Suppressor macrophage (primary cell): ENCODE data around the gene CYP27C1.
"Not testable (repeated sequence)": the region's sequence is repeated elsewhere in the genome, so short reads cannot be mapped to it uniquely, and the experiment has no call there.

Experiments
- DNase-seq, 4 experiments: peaks; one replicate each; pipeline ENCODE4 v3.0.0-alpha.2; 2020 to 2022
- total RNA-seq, 17 experiments: gene quantifications; one replicate each; lab custom pipeline; 2026; ENCODE audit warnings: mixed read lengths in 6 of 17, inconsistent platforms in 3 of 17; lab: John Stamatoyannopoulos, UW

CYP27C1 gene, protein sequence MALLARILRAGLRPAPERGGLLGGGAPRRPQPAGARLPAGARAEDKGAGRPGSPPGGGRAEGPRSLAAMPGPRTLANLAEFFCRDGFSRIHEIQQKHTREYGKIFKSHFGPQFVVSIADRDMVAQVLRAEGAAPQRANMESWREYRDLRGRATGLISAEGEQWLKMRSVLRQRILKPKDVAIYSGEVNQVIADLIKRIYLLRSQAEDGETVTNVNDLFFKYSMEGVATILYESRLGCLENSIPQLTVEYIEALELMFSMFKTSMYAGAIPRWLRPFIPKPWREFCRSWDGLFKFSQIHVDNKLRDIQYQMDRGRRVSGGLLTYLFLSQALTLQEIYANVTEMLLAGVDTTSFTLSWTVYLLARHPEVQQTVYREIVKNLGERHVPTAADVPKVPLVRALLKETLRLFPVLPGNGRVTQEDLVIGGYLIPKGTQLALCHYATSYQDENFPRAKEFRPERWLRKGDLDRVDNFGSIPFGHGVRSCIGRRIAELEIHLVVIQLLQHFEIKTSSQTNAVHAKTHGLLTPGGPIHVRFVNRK
- total RNA-seq: 0 to 1.7 (median 0) reads per million in 17 experiments

DNA sequence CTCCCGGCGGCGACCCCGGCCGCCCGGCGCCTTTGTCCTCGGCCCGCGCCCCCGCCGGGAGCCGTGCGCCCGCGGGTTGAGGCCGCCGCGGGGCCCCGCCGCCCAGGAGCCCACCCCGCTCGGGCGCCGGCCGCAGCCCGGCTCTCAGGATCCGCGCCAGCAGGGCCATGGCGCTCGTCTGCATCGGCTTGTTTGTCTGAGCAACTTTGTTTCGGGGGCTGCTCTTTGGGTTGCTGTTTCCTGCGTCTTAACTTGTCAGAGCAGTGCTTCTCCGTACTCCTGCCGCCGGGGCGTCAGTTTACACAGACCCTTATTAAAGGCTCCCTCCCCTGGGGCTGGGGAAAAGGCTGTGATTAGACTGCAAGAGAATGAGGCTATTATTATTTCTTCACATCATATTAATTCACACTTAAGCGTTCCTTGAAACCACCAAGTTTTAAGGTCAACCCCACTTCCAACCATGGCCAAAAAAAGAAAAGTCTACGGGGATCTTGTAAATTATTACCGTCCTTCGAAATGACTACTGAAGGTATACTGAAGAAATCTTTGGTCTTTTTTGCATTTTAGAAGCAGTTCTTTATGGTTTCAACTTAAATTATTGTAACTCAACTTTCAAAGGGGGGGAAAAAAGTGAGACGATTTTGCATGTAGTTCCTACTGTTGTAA, at the start of gene CYP27C1:
Gene CYP27C1 (minus strand): TSS at position 198 of the 666 bp plus-strand sequence. CDS start 29 bp downstream, at position 169.
- DNase-seq: peak in 3 of 4 experiments; percentile 4 to 18 (median 16)

DNA sequence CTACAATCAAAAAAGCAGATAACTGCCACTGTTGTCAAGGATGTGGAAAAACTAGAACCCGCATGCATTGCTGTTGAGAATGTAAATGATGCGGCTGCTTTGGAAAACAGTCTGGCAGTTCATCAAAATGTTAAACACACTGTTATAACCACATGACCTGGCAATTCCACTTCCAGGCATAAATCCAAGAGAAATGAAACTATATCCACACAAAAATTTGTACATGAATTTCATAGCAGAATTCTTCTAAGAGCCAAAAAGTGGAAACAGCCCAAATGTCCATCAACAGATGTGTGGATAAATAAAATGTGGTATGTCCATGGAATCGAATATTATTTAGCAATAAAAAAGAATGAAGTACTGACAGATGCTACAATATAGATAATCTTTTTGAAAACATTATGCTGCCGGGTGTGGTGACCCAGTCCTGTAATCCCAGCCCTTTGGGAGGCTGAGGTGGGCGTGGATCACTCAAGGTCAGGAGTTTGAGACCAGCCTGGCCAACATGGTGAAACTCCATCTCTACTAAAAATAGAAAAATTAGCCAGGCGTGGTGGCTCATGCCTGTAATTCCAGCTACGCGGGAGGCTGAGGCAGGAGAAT, 41.8 kb upstream of the CYP27C1 start:
- no peak for DNase-seq

DNA sequence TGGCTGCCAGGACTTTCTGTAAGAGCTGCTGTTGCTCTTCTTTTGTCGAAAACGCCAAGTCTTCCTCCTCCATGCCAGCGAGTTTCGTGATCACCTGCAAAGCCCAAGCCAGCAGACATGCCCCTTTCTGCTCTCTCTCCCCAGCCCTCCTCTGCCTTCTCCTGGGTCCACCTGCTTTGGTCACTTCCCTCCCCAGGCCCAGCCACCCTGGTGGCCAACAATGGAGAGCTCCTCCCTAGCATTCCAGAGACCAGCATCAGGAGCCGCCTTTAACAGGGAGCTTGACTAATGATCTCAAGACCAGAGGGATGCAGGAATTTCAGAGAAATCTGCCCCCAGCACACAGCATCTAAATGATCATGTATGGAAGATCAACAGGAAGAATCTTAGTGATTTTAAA, 39.3 kb upstream of the CYP27C1 start:
- no peak for DNase-seq

DNA sequence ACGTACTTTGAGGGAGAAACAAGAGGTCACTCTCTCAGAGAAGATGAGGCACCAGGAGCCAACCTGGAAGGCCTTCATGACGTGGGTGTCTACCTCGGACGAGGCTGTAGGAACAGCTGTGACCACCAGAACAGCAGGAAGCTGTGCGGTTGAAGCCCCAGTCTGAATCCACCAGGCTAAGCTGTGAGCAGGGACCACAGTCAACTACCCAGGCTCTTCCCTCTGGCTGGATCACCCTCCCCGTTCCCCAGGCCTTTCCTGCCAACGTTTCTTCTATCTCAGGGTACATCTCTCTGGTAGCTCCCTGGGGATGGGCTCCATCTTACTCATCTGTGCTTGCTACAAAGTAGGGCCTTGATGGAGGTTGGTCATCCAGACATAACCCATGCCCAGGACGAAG, 36.8 kb upstream of the CYP27C1 start:
- no peak for DNase-seq

DNA sequence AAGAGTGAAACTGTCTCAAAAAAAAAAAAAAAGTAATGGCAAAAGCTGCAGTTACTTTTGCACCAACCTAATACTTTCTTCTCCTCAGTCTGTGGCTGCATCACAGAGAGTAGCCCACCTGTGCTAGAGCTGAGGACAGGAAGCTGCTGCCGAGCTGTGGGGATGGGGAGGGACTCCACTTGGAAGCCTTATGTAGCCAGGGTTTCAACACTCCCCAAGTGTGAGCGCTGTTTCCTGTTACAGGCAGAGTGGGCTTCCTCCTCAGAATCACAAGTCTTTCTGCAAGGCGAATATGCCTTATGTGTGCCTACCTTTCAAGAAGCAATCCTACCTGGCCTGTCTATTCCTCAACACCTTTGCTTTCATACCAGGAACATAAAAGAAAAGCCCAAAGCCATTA, 36.3 kb upstream of the CYP27C1 start:
- no peak for DNase-seq

- no peak for DNase-seq
Observed at GRCh38 chr2:127255721-127256120, 35.6 kb upstream of the CYP27C1 start.

GRCh38 chr2:127255146-127255545, 35.0 kb upstream of the CYP27C1 start:
- no peak for DNase-seq

DNA sequence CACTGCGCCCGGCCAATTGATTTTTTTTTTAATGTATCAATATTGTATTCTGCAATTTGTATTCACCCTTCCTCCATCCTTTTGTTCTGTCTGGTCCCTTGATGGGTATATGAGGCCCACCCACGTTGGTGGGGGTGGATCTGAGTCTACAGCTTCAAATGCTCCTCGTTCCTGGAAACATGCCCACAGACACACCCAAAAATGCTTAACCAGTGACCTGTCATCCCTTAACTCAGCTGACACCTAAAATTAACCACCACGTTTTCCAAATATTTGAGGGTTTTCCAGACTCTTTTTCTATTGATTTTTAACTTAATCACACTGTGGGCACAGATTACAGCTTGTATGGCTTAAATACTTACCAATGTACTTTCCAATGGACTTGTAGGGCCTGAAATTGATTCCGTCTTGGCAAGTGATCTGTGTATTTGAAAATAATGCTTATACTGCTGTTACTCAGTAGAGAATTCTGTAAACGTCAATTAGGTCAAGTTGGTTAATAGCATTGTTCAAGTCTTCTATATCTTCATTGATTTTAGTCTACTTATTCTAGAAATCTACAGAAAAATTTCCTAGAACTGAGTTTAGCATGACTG, 34.4 kb upstream of the CYP27C1 start:
- DNase-seq: no peak

DNA sequence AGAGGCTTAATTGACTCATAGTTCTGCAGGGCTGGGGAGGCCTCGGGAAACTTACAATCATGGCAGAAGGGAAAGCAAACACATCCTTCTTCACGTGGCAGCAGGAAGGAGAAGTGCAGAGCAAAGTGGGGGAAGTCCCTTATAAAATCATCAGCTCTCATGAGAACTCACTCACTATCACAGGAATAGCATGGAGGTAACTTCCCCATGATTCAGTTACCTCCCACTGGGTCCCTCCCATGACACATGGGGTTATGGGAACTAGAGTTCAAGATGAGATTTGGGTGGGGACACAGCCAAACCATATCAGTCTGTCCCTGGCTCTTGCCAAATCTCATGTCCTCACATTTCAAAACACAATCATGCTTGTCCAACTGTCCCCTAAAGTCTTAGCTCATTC, 21.1 kb upstream of the CYP27C1 start:
- DNase-seq: peak; percentile 45 to 78 (median 58)

DNA sequence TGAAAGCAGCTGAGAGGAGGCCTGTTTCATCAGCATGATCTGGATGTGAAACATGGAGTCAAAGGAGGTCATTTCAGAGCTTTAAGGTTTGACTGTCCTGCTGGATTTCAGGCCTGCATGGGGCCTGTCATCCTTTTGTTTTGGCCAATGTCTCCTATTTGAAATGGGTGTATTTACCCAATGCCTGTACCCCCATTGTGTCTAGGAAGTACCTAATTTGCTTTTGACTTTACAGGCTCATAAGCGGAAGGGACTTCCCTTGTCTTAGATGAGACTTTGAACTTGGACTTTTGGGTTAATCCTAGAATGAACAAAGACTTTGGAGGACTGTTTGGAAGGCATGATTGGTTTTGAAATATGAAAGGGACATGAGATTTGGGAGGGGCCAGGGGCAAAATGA, 19.3 kb upstream of the CYP27C1 start:
- DNase-seq: no peak

- not testable (repeated sequence) for DNase-seq
Observed at GRCh38 chr2:127237768-127238167, 17.7 kb upstream of the CYP27C1 start.

DNA sequence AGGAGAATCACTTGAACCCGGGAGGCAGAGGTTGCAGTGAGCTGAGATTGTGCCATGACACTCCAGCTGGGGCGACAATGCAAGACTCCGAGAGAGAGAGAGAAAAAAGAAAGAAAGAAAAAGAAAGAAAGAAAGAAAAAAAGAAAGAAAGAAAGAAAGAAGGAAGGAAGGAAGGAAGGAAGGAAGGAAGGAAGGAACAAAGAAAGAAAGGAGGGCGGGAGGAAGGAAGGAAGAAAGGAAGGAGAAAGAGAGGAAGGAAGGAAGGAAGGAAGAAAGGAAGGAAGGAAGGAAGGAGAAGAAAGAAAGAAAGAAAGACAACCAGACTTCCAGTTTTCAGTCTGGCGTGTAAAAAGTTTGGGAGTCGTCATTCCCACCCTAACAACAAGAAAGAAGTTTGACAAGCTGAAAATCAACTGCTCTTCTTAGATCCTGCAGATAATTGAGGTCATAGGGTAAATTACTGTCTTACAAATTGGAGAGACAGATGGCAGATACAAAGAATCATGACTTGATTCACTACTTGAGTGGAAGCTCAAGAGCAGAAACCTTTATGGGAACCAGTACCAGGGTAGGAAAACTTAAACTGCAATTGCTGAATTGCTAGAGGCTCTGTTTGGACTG, 15.1 kb upstream of the CYP27C1 start:
- no peak for DNase-seq

DNA sequence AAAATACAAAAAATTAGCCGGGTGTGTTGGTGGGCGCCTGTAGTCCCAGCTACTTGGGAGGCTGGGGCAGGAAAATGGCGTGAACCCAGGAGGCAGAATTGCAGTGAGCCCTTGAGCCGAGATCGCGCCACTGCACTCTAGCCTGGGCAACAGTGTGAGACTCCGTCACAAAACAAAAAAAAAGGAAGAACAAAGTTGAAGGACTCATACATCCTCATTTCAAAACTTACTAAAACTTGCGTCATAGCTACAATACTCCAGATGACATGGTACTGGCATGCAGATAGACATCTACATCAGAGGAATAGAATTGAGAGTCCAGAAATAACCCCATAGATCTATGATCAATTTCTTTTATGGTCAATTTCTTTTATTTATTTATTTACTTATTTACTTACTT, 13.6 kb upstream of the CYP27C1 start:
- peak; percentile 22 to 86 (median 66) for DNase-seq

DNA sequence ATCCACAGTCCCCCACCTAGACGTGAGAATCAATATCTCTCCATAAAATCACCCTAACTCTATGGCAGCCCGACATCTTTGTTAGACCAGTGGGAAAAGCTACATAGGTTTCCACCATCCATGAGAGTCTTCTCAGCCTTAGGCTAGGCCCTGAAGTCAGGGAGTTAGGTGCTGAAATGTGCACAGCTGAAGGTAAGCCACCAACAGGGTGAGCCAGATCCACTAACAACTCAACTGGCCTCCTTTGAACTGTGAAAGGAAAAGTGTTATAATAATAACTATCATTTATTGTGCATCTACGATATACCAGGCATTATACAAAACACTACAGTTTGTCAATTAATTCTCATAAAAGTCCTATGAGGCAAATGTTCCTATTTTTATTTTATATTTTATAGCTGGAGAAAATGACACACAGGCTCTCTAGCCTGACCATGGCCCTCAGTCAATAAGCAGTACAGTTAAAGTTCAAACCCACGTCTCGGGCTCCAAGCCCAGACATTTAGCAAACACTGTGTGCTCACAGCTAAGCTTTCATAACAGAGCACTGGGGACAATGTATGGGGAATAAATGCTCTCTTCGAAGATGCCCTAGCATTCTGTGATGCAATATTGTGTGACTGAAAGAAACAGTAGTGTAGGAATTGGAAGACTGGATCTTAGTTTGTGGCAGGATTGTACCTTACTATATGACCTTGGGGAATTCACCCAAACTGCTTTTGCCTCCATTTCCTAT, 11.2 kb upstream of the CYP27C1 start:
- DNase-seq: no peak

DNA sequence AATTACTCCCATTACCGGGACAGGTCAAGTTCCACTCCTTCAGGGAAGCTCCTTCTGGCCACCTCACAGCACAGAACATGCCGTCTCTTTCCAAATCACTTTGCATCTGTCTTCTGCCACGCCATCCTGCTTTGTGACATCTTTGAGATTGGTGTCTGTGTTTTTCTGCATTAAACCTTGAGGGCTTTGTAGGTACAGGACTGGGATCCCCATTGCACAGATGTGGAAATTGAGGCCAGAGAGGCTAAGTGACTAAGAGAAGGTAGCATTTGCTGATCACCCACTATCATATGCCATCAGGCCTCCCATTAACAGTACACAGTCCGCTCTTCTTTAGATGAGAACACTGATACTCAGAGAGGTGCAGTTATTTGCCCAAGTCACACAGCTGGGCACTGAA, 9.5 kb upstream of the CYP27C1 start:
- no peak for DNase-seq

DNA sequence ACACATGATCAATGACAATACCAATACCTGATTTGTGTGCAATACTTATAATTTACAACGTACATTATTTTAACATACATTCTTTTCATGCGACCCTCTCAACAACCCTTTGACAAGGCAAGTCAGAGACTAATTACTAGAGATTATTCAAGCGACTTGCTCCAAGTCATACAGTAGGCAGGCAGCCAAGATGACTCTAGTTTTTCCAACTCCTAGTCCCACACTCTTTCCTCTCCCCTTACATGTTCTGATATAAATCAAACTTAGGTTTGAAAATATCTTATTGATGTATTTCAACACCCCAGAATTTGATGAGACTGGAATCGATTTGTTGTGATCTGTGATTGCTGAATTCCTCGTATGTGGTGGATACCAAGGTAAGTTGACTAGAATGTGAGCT, 8.0 kb upstream of the CYP27C1 start:
- no peak for DNase-seq

DNA sequence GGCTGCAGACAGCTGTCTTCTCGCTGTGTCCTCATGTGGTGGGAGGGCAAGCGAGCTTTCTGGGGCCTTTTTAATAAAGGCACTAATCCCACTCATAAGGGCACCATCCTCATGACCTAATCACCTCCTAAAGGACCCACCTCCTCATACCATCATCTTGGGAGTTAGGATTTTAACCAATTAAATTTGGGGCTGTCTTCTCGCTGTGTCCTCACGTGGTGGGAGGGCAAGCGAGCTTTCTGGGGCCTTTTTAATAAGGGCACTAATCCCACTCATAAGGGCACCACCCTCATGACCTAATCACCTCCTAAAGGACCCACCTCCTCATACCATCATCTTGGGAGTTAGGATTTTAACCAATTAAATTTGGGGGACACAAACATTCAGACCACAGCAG, 7.2 kb upstream of the CYP27C1 start:
- not testable (repeated sequence) for DNase-seq

- DNase-seq: peak in 3 of 4 experiments; percentile 9 to 38 (median 10)
Observed at GRCh38 chr2:127226520-127227263, 6.6 kb upstream of the CYP27C1 start.

DNA sequence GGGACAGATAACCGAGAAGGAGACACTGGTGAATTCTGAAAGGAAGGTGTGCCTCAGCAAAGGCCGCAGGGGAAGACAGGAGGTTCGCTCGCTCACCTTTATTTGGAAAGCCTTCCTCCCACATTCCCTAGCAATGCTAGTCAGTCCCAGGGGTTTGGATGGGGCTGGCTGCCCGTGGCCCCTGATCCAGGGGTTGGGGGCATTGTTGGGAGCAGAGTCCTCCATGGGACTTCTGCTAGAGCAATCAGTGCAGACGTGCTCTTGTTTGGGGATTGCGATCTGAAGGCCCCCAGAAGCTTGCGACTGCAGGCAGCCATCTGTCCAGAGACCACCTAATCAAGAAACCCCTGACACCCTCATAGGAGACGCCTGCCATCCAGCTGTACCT, 6.0 kb upstream of the CYP27C1 start:
- DNase-seq: no peak

GRCh38 chr2:127225186-127225960, 5.3 kb upstream of the CYP27C1 start:
- no peak for DNase-seq
